ENCODE data around the gene ID1. TPM values are rescaled to one million over a fixed set of nuclear protein-coding genes. Genes with fewer than 3 reads are reported as not detected.
"Not testable (repeated sequence)": the region's sequence is repeated elsewhere in the genome, so short reads cannot be mapped to it uniquely, and the experiment has no call there.

The ID1 gene
- total RNA-seq, 1 experiment from 2014 or later: 360 TPM

- Mint-ChIP-seq H3K4me1 (peaks cover 33 to 49% of the 10 kb centered on the region in 2 experiments), H3K27me3 (ENCODE audit: low read depth) (peaks cover 7% of the 10 kb centered on the region), H3K36me3 (ENCODE audit: insufficient read depth in 1 of 3, low read depth in 3 of 3) (peaks cover 6 to 22% (median 18%) of the 10 kb centered on the region in 3 experiments), H3K9me3 (peaks cover 3% of the 10 kb centered on the region in 2 experiments; a peak in 3 of 5 replicates), H3K4me3 (peak overlapping the region; percentile 62 to 93; a peak in 4 of 5 replicates), H3K27ac (peak overlapping the region; percentile 97 to 100 (median 98))
- Histone ChIP-seq H2BK15ac (ENCODE audit: low read depth, low read length) (no peak overlapping the region), H4K5ac (ENCODE audit: insufficient read length, low read depth, low read length) (no peak overlapping the region), H3K79me2 (ENCODE audit: insufficient read depth, low read length) (peaks cover 4% of the 10 kb centered on the region; the same call in 1 of the 2 replicates), H2BK12ac (ENCODE audit: insufficient read length, low read depth, low read length) (no peak overlapping the region), H3K4ac (ENCODE audit: low read depth, low read length) (no peak overlapping the region; the same call in 1 of the 2 replicates), H4K20me1 (ENCODE audit: control insufficient read depth, insufficient read depth, insufficient read length) (no peaks in the 10 kb centered on the region), H3K23ac (ENCODE audit: insufficient read length, low read depth, low read length) (no peak overlapping the region), H3K27me3 (ENCODE audit: insufficient read depth, low read length) (no peaks in the 10 kb centered on the region), H4K91ac (ENCODE audit: insufficient read length, low read depth, low read length) (no peak overlapping the region), H4K8ac (replicated peaks; ENCODE audit: insufficient read length, low read depth, low read length) (no peak overlapping the region), H3T11ph (ENCODE audit: low read length) (no peak overlapping the region), H2AFZ (ENCODE audit: low read length) (no peak overlapping the region), H3K18ac (ENCODE audit: insufficient read length, low read depth, low read length) (peak overlapping the region; percentile 82), H3K4me2 (ENCODE audit: insufficient read depth, insufficient read length, low read length) (peak overlapping the region; percentile 13), H3K56ac (ENCODE audit: insufficient read length, low read depth, low read length) (no peak overlapping the region), H2BK5ac (ENCODE audit: insufficient read length, low read length) (no peak overlapping the region), H3K27ac (ENCODE audit: insufficient read length, low read depth, low read length) (no peak overlapping the region), H2BK20ac (ENCODE audit: low read depth, low read length, poor library complexity, severe bottlenecking) (no peak overlapping the region), H3K79me1 (ENCODE audit: insufficient read depth, low read depth, low read length, poor library complexity, severe bottlenecking) (no peaks in the 10 kb centered on the region), H3K9ac (ENCODE audit: extremely low read depth, insufficient read length, low read length) (no peak overlapping the region), H3K23me2 (ENCODE audit: insufficient read length, low read depth, low read length, poor library complexity, severe bottlenecking) (peaks cover 17% of the 10 kb centered on the region), H2AK5ac (ENCODE audit: insufficient read length, low read length) (no peak overlapping the region), H2BK120ac (ENCODE audit: low read depth, low read length, poor library complexity, severe bottlenecking) (no peak overlapping the region), H3K9me3 (ENCODE audit: control insufficient read depth, low read depth, low read length) (no peaks in the 10 kb centered on the region), H3K14ac (ENCODE audit: insufficient read depth, low read length) (peak overlapping the region; percentile 40; the same call in 1 of the 2 replicates), H3K4me1 (ENCODE audit: insufficient read depth, low read length) (peaks cover 5% of the 10 kb centered on the region; the same call in 1 of the 2 replicates)
- no peak for TF ChIP-seq CTCF (conservative IDR thresholded peaks at IDR 0.05)
- no CpG with 5 or more reads among the region's 45 CpGs for WGBS (ENCODE audit: extremely low coverage, insufficient read length, low lambda C conversion rate)
- DNase-seq: peak; percentile 92
These were observed 3.3 kb downstream of the ID1 start for GRCh38 chr20:31608251-31608945.

- not testable (repeated sequence) for H3K23me2 ChIP-seq (ENCODE audit: insufficient read length, low read depth, low read length, poor library complexity, severe bottlenecking); H3K27me3 ChIP-seq (ENCODE audit: insufficient read depth, low read length); H3K14ac ChIP-seq (ENCODE audit: insufficient read depth, low read length); H2BK12ac ChIP-seq (ENCODE audit: insufficient read length, low read depth, low read length); DNase-seq; H3K9me3 Mint-ChIP-seq; H3K4me1 ChIP-seq (ENCODE audit: insufficient read depth, low read length); H3T11ph ChIP-seq (ENCODE audit: low read length); H4K20me1 ChIP-seq (ENCODE audit: control insufficient read depth, insufficient read depth, insufficient read length); H3K9ac ChIP-seq (ENCODE audit: extremely low read depth, insufficient read length, low read length); H4K8ac ChIP-seq (replicated peaks; ENCODE audit: insufficient read length, low read depth, low read length); H3K79me2 ChIP-seq (ENCODE audit: insufficient read depth, low read length); H2BK15ac ChIP-seq (ENCODE audit: low read depth, low read length); H3K18ac ChIP-seq (ENCODE audit: insufficient read length, low read depth, low read length); H4K5ac ChIP-seq (ENCODE audit: insufficient read length, low read depth, low read length); H2BK20ac ChIP-seq (ENCODE audit: low read depth, low read length, poor library complexity, severe bottlenecking); H2AK5ac ChIP-seq (ENCODE audit: insufficient read length, low read length); H2AFZ ChIP-seq (ENCODE audit: low read length); H3K4me3 Mint-ChIP-seq; H3K4ac ChIP-seq (ENCODE audit: low read depth, low read length); H4K91ac ChIP-seq (ENCODE audit: insufficient read length, low read depth, low read length); H3K27ac ChIP-seq (ENCODE audit: insufficient read length, low read depth, low read length); H3K27ac Mint-ChIP-seq; H2BK120ac ChIP-seq (ENCODE audit: low read depth, low read length, poor library complexity, severe bottlenecking); H3K4me2 ChIP-seq (ENCODE audit: insufficient read depth, insufficient read length, low read length); H3K9me3 ChIP-seq (ENCODE audit: control insufficient read depth, low read depth, low read length); H3K36me3 Mint-ChIP-seq (ENCODE audit: insufficient read depth in 1 of 3, low read depth in 3 of 3); H3K79me1 ChIP-seq (ENCODE audit: insufficient read depth, low read depth, low read length, poor library complexity, severe bottlenecking); H3K56ac ChIP-seq (ENCODE audit: insufficient read length, low read depth, low read length); H3K23ac ChIP-seq (ENCODE audit: insufficient read length, low read depth, low read length); H2BK5ac ChIP-seq (ENCODE audit: insufficient read length, low read length)
- Mint-ChIP-seq H3K4me1 (peaks cover 23 to 31% of the 10 kb centered on the region in 2 experiments), H3K27me3 (ENCODE audit: low read depth) (peaks cover 17% of the 10 kb centered on the region)
- WGBS (ENCODE audit: extremely low coverage, insufficient read length, low lambda C conversion rate): no CpG with 5 or more reads among the region's 12 CpGs
These were observed 7.2 kb downstream of the ID1 start for GRCh38 chr20:31612271-31612640.
